ENCODE measurements around the gene RASAL2.

- TF ChIP-seq CTCF (IDR thresholded peaks at IDR 0.05; ENCODE audit: insufficient read depth, low read depth, low read length), result no peak
- no peak for TF ChIP-seq EZH2 (IDR thresholded peaks at IDR 0.05; ENCODE audit: insufficient read depth, low read length)
Observed at GRCh38 chr1:178407215-178407614, 313.3 kb downstream of the RASAL2 start.
